ENCODE measurements around the gene TMEM119.

The TMEM119 gene

GRCh38 chr12:108602976-108603704 lies 5.3 kb upstream of the TMEM119 start:
- no peak overlapping the region for H3K27ac ChIP-seq (replicated peaks)
- H3K4me3 ChIP-seq (replicated peaks; ENCODE audit: insufficient read depth, low read length), result no peak overlapping the region
- DNase-seq (ENCODE audit: low read depth in 1 of 2, low spot score in 1 of 2), result no peak
- H3K27me3 ChIP-seq (ENCODE audit: insufficient read depth, poor library complexity, severe bottlenecking), result no peaks in the 10 kb centered on the region
- TF ChIP-seq POLR2AphosphoS5 (IDR thresholded peaks at IDR 0.05; ENCODE audit: low read depth) (no peak), GABPA (IDR thresholded peaks at IDR 0.05; ENCODE audit: low read depth) (no peak), REST (IDR thresholded peaks at IDR 0.05; ENCODE audit: insufficient replicate concordance, low read depth) (no peak), SPI1 (IDR thresholded peaks at IDR 0.05; ENCODE audit: borderline replicate concordance, low read depth) (no peak), CTCF (IDR thresholded peaks at IDR 0.05; ENCODE audit: insufficient read depth, low read length) (no peak)

GRCh38 chr12:108602209-108602705 lies 4.4 kb upstream of the TMEM119 start:
- no peak overlapping the region for H3K4me3 ChIP-seq (replicated peaks; ENCODE audit: insufficient read depth, low read length)
- H3K27ac ChIP-seq (replicated peaks), result no peak overlapping the region
- no peaks in the 10 kb centered on the region for H3K27me3 ChIP-seq (ENCODE audit: insufficient read depth, poor library complexity, severe bottlenecking)
- DNase-seq (ENCODE audit: low read depth in 1 of 2, low spot score in 1 of 2), result no peak
- TF ChIP-seq GABPA (IDR thresholded peaks at IDR 0.05; ENCODE audit: low read depth) (no peak), CTCF (IDR thresholded peaks at IDR 0.05; ENCODE audit: insufficient read depth, low read length) (no peak), POLR2AphosphoS5 (IDR thresholded peaks at IDR 0.05; ENCODE audit: low read depth) (no peak), SPI1 (IDR thresholded peaks at IDR 0.05; ENCODE audit: borderline replicate concordance, low read depth) (no peak), REST (IDR thresholded peaks at IDR 0.05; ENCODE audit: insufficient replicate concordance, low read depth) (no peak)

- no peak overlapping the region for H3K4me3 ChIP-seq (replicated peaks; ENCODE audit: insufficient read depth, low read length)
- TF ChIP-seq GABPA (IDR thresholded peaks at IDR 0.05; ENCODE audit: low read depth), result no peak
- TF ChIP-seq CTCF (IDR thresholded peaks at IDR 0.05; ENCODE audit: insufficient read depth, low read length), result no peak
- TF ChIP-seq SPI1 (IDR thresholded peaks at IDR 0.05; ENCODE audit: borderline replicate concordance, low read depth), result no peak
- no peak for TF ChIP-seq POLR2AphosphoS5 (IDR thresholded peaks at IDR 0.05; ENCODE audit: low read depth)
- TF ChIP-seq REST (IDR thresholded peaks at IDR 0.05; ENCODE audit: insufficient replicate concordance, low read depth), result no peak
- no peak for DNase-seq (ENCODE audit: low read depth in 1 of 2, low spot score in 1 of 2)
- no peak overlapping the region for H3K27ac ChIP-seq (replicated peaks)
- H3K27me3 ChIP-seq (ENCODE audit: insufficient read depth, poor library complexity, severe bottlenecking), result no peaks in the 10 kb centered on the region
Observed at GRCh38 chr12:108600702-108601007, 2.8 kb upstream of the TMEM119 start.
